Activated naive CD4-positive, alpha-beta T cell treated with anti-CD3 and anti-CD28 coated beads, Interleukin-2, amount 10 ng/mL, durations not matched to agents 7 days and 5 days (primary cell): Measurements from ENCODE around the gene C22orf39.
A peak's percentile ranks its signal among the peaks of the same experiment; 100 is the strongest.
"Not testable (repeated sequence)": the region's sequence is repeated elsewhere in the genome, so short reads cannot be mapped to it uniquely, and the experiment has no call there.

Source experiments
- CTCF ChIA-PET: fragments of 350-600 bp; sonication (Branson Sonifier 250); formaldehyde crosslinking; loops from one replicate; lab custom pipeline; 2021; ENCODE audit warnings: antibody characterized with exemption; lab: Charles Lee
- DNase-seq: peaks from one replicate; pipeline ENCODE4 v3.0.0-alpha.2; 2020
- H3K27ac Mint-ChIP-seq: one replicate; pipeline ENCODE4 v1.8.0; 2021; ENCODE audit warnings: mild to moderate bottlenecking, moderate library complexity, mixed read lengths
- H3K27me3 Mint-ChIP-seq: one replicate; pipeline ENCODE4 v1.8.0; 2021; ENCODE audit warnings: mild to moderate bottlenecking, mixed read lengths
- H3K36me3 Mint-ChIP-seq: one replicate; pipeline ENCODE4 v1.8.0; 2021; ENCODE audit warnings: mixed read lengths
- H3K4me1 Mint-ChIP-seq: one replicate; pipeline ENCODE4 v1.8.0; 2021; ENCODE audit warnings: mixed read lengths
- H3K4me3 Mint-ChIP-seq: one replicate; pipeline ENCODE4 v1.8.0; 2021; ENCODE audit warnings: mild to moderate bottlenecking, moderate library complexity, mixed read lengths
- H3K9me3 Mint-ChIP-seq: one replicate; pipeline ENCODE4 v1.8.0; 2021; ENCODE audit warnings: mixed read lengths

Gene C22orf39

DNA sequence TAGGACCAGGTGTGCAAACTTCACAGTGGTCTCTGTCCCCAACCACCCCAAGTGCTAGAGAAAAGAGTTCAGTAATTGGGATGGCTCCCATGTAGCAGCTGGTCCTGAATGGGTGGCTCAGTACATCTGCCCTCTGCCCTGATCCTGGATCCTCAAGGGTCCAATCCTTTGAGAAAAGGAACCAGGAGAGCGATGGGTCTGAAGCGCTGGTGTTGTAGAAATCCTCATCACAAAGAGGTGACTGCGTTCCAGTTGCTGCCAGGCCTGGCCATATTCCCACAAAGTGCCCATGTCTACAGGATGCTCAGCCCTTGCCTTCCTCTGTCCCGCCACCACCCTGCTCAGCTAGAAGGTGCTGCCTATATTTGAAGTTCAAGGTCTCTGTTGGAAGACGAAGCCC, 6.2 kb upstream of the C22orf39 start:
- no peak overlapping the region for H3K4me3 Mint-ChIP-seq
- DNase-seq = no peak
- no peak overlapping the region for H3K27ac Mint-ChIP-seq
- H3K4me1 Mint-ChIP-seq = peaks cover 11% of the 10 kb centered on the region
- H3K9me3 Mint-ChIP-seq = no peaks in the 10 kb centered on the region
- no peaks in the 10 kb centered on the region for H3K27me3 Mint-ChIP-seq
- H3K36me3 Mint-ChIP-seq = peaks cover 56% of the 10 kb centered on the region
- CTCF ChIA-PET = interaction anchor here (0.7 kb wide), 1 partner anchor 10 kb away, joined by 3 read pairs; no protein-coding TSS in a partner anchor

DNA sequence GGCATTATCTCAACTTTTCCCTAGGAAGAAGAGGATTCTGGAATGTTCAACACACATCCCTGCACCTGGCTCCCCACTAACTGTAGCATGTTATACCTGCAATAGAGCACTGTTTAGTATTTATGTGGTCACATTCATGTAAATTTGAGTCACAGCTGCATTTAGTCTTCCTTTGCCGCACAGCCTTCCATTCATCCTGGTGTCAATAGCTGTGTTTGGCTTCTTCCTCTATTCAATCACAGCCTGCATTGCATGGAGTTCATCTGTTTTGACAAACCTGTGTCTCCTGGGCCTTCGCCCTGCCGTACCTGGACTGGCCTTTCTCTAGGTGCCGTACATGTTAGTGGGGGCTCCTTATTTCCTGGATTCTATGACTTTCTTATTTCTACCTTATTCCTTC, 4.1 kb upstream of the C22orf39 start:
- no peaks in the 10 kb centered on the region for H3K9me3 Mint-ChIP-seq
- H3K4me3 Mint-ChIP-seq = no peak overlapping the region
- H3K4me1 Mint-ChIP-seq = peaks cover 24% of the 10 kb centered on the region
- CTCF ChIA-PET = interaction anchor here (1.4 kb wide), 1 partner anchor 18 kb away, joined by 4 read pairs; no protein-coding TSS in a partner anchor
- no peak overlapping the region for H3K27ac Mint-ChIP-seq
- no peak for DNase-seq
- H3K36me3 Mint-ChIP-seq = peaks cover 59% of the 10 kb centered on the region
- H3K27me3 Mint-ChIP-seq = no peaks in the 10 kb centered on the region

DNA sequence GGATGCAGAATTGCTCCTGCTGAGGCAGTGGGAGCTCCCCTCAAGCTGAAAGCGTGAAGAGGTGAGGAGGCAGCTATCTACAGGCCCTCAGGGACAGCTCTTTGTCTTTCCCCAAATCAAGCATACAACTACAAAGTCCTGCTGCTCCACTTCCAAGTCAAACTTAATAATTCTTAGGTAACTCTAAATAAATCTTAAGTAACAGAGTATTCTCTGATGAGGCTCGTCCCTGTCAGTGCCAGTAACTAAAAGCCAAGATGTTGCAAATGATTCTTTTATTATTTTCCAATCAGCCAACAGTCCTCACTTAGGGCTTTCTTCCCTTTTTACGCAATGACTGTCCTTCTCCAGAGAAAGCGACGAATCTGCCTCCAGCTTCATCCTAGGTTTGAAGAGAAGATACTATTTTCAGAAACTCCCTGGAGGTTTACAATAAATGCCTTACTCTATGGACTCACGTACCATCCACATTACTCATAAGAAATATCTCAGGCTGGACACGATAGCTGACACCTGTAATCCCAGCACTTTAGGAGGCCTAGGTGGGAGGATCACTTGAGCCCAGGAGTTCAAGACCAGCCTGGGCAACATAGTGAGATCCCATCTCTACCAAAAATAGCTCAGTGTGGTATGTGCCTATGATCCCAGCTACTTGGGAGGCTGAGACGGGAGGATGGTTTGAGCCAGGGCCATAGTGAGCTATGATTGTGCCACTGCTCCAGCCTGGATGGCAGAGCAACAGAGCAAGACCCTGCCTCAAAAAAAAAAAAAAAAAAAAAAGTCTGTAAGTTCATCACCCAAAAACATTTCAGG, 3.1 kb upstream of the C22orf39 start:
- CTCF ChIA-PET = interaction anchor here (1.4 kb wide), 1 partner anchor 19 kb away, joined by 4 read pairs; no protein-coding TSS in a partner anchor
- Mint-ChIP-seq H3K27me3 (no peaks in the 10 kb centered on the region), H3K9me3 (no peaks in the 10 kb centered on the region), H3K27ac (no peak overlapping the region), H3K4me1 (peaks cover 31% of the 10 kb centered on the region), H3K4me3 (no peak overlapping the region), H3K36me3 (peaks cover 54% of the 10 kb centered on the region)
- DNase-seq = no peak

DNA sequence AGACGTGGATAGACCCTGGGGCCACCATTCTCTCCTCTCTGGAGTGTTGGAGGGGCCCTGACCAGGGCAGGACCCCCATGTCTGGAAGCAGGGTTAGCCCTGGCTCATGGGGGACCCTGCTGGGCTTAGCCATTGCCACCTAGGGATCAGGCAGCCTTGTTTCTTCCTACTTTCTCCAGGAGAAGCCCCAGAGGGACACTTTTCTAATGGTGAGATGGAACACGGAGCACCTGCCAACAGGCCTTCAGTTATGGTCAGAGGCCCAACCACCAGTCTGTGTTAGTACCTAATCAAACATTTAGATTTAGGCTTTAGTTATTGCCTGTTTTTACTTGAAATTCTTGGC, 1.9 kb upstream of the C22orf39 start:
- no peak for DNase-seq
- peaks cover 41% of the 10 kb centered on the region for H3K4me1 Mint-ChIP-seq
- H3K27ac Mint-ChIP-seq = peak overlapping the region; percentile 60
- H3K4me3 Mint-ChIP-seq = no peak overlapping the region
- H3K27me3 Mint-ChIP-seq = no peaks in the 10 kb centered on the region
- no peaks in the 10 kb centered on the region for H3K9me3 Mint-ChIP-seq
- CTCF ChIA-PET = no interaction called here
- H3K36me3 Mint-ChIP-seq = peaks cover 51% of the 10 kb centered on the region

DNA sequence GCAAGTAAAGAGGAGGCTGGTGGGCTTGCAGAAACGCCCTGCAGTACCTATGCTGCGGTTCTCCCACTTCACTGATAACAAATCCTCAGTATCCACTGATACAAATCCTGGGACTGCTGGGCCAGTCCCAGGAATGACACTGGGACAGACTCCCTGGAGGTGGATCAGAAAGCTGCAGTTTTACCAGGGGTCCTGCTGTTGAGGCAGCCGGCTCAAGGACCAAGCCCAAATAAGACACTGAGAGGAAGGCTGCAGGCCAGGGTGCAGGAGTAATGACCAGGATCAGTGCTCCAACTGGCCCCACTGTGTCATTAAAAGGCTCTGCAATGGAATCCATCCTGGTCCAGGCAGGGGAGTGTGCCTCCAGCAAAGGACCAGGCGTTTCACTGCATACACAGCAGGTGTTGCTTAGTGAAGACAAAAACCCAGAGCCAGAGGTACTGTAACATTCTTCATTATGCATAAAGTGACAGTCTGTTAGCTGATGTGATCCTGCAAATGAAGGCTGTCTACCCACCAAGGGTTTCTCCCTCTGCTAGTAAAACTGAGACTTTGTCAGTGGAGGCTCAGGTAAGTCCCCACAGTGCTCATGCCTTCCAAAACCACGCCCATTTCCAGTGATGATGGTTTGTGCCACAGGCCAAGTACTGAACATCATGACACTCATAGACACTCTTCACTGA, 1.4 kb upstream of the C22orf39 start:
- H3K36me3 Mint-ChIP-seq = peaks cover 52% of the 10 kb centered on the region

DNA sequence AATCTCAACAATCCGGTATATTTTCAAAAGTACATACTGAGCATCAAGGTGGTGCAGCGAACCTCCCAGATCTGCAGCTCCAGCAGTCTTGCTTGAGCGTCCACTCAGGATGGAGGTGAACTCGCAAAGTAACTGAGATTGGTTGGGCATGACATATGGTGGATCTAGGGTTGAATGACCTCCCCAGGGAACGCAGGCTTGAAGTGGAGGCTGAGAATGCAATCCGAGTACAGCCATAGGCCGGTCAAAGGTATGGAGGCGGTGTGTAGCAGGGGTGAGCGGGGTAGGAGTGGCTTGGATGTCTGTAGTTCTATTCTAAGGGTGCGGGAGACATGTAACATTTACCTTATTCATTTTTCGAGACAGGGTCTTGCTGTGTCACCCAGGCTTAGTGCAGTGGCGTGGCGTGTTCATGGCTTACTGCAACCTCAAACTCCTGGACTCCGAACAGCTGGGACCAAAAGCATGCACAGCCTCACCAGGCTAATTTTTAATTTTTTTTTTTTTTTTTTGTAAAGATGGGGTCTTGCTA, 631 bp upstream of the C22orf39 start:
- Mint-ChIP-seq H3K4me3 (peak overlapping the region; percentile 91), H3K9me3 (no peaks in the 10 kb centered on the region), H3K27ac (peak overlapping the region; percentile 95), H3K36me3 (peaks cover 50% of the 10 kb centered on the region), H3K27me3 (no peaks in the 10 kb centered on the region), H3K4me1 (peaks cover 43% of the 10 kb centered on the region)
- CTCF ChIA-PET = interaction anchor here (1.3 kb wide), 1 partner anchor 30 kb away, joined by 4 read pairs; no protein-coding TSS in a partner anchor
- DNase-seq = peak; percentile 52

More for the DNA sequence above, 1.4 kb upstream of the C22orf39 start:
- CTCF ChIA-PET = no interaction called here
- Mint-ChIP-seq H3K9me3 (no peaks in the 10 kb centered on the region), H3K4me3 (peak overlapping the region; percentile 91), H3K27ac (peak overlapping the region; percentile 95), H3K4me1 (peaks cover 41% of the 10 kb centered on the region), H3K27me3 (no peaks in the 10 kb centered on the region)
- DNase-seq = peak; percentile 31

DNA sequence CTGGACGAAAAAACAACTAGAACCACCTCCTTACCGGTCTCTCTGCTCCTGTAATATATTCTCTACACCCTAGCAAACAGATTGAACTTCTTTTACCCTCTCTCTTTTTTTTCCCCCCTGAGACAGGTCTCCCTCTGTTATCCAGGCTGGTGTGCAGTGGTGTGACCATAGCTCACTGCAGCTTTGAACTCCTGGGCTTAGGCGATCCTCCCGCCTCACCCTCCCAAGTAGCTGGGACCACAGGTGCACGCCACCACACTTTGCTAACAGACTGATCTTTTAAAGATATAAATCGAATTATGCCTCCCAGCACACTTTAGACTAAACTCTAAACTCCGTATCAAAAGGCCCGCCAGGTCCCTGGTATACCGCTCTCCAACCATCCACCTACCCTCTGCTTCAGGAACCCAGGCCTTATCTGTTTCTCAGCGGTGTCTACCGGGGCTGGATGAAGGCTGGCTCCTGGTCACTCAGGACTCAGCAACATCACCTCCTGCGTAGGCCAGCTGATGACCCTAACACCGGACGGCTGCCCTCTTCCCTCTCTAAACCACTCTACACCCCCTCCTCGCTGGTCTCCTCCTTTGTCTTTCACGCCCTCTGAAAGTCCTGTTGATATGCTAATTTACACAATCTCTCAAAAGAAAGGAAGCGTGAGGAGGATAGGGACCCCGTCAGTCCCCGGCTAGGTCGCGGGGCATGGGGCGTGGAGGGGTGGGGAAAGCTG, 745 bp downstream of the C22orf39 start:
- Mint-ChIP-seq H3K36me3 (peaks cover 46% of the 10 kb centered on the region), H3K27ac (peak overlapping the region; percentile 95), H3K4me1 (peaks cover 49% of the 10 kb centered on the region), H3K9me3 (no peaks in the 10 kb centered on the region), H3K27me3 (no peaks in the 10 kb centered on the region), H3K4me3 (peak overlapping the region; percentile 91)
- no peak for DNase-seq
- CTCF ChIA-PET = interaction anchor here (1.3 to 1.4 kb wide), 2 partner anchors 13 to 31 kb away, joined by 3 to 4 read pairs; no protein-coding TSS in a partner anchor

DNA sequence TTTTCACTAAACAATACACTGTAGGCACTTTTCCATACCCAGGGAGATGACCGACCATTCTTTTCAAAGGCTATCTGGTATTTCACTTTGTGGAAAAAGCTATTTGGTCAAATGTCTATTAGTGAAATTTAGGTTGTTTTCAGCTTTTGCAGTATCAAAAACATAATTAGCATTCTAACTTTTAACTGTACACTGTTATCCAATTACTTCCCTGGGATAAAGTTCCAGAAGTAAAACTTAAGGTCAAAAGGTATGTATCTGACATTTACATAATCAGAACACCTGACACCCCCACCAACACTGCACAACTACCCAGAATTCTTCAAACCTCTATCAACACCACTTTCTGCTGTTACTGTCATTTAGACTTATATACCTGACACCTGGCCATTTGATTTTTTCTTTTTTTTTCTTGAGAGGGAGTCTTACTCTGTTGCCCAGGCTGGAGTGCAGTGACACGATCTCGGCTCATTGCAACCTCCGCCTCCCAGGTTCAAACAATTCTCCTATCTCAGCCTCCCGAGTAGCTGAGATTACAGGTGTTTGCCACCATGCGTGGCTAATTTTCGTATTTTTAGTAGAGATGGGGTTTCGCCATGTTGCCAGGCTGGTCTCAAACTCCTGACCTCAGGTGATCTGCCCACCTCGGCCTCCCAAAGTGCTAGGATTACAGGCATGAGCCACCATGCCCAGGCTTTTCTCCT, 2.1 kb downstream of the C22orf39 start:
- Mint-ChIP-seq H3K36me3 (peaks cover 44% of the 10 kb centered on the region), H3K27ac (peak overlapping the region; percentile 82), H3K4me1 (peaks cover 49% of the 10 kb centered on the region), H3K4me3 (peak overlapping the region; percentile 29)
- H3K27me3 Mint-ChIP-seq, DNase-seq, H3K9me3 Mint-ChIP-seq: not testable (repeated sequence)
- CTCF ChIA-PET = interaction anchor here (1.0 to 1.3 kb wide), 4 partner anchors 11 to 184 kb away, joined by 3 to 4 read pairs (median 4); no protein-coding TSS in a partner anchor

DNA sequence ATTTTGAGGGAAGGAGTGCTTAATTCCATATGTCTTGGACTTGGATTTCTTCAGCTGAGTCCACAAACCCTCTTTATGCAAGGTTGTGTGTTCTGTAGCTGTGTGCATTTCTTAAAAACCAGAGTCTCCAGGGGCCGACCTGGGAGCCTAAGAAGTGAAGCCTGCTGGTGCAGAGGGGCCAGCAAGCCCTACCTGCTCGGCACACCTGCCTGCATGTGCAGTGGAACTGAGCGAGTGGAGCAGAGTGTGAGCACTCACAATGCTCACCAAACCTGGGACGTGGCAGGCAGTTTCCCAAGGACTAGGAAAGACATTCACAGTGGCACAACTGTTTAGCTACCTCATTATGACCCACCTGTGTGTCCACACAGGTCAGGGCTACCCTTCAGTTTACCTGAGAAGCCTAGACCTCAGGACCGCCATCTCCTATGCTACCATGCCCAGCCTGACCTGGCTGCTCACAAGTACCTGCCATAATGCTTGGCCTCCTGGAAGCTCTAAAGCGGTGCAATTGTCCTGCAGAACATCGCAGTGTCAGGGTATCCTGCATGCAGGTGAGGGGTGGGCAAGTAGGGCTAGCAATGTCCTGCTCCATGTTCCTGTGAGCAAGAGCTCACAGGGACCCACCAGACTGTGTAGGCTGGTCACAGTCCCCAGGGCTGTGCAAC, 3.8 kb downstream of the C22orf39 start:
- H3K27ac Mint-ChIP-seq = no peak overlapping the region
- peaks cover 43% of the 10 kb centered on the region for H3K36me3 Mint-ChIP-seq
- no peaks in the 10 kb centered on the region for H3K9me3 Mint-ChIP-seq

DNA sequence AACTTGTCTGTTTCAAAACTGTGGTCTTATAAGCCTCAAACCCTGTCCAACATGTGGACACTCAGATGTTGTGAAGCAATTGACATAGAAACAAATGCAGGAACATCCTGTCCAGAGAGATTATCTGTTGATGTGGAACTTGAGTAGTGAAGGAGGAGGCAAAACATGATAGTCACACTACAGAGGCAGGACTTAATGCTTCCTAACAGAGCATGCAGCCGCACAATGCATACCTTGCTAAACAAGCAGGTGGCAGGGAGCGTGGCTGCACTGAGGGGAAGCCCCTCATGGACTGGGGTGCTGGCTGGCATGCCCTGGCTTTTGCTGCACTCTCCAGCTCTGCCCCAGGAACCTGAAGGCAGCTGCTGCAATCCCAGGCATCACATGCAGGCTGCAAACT, 5.3 kb downstream of the C22orf39 start:
- DNase-seq = no peak
- Mint-ChIP-seq H3K9me3 (no peaks in the 10 kb centered on the region), H3K27ac (no peak overlapping the region), H3K4me1 (peaks cover 30% of the 10 kb centered on the region), H3K4me3 (no peak overlapping the region), H3K36me3 (peaks cover 42% of the 10 kb centered on the region), H3K27me3 (no peaks in the 10 kb centered on the region)
- CTCF ChIA-PET = interaction anchor here (2.1 kb wide), 1 partner anchor 188 kb away, joined by 5 read pairs; no protein-coding TSS in a partner anchor

More for the DNA sequence above, 3.8 kb downstream of the C22orf39 start:
- no peak for DNase-seq
- no peak overlapping the region for H3K4me3 Mint-ChIP-seq
- CTCF ChIA-PET = interaction anchor here (0.9 to 2.1 kb wide), 3 partner anchors 10 to 186 kb away, joined by 3 to 5 read pairs (median 4); no protein-coding TSS in a partner anchor
- H3K4me1 Mint-ChIP-seq = peaks cover 38% of the 10 kb centered on the region
- no peaks in the 10 kb centered on the region for H3K27me3 Mint-ChIP-seq

DNA sequence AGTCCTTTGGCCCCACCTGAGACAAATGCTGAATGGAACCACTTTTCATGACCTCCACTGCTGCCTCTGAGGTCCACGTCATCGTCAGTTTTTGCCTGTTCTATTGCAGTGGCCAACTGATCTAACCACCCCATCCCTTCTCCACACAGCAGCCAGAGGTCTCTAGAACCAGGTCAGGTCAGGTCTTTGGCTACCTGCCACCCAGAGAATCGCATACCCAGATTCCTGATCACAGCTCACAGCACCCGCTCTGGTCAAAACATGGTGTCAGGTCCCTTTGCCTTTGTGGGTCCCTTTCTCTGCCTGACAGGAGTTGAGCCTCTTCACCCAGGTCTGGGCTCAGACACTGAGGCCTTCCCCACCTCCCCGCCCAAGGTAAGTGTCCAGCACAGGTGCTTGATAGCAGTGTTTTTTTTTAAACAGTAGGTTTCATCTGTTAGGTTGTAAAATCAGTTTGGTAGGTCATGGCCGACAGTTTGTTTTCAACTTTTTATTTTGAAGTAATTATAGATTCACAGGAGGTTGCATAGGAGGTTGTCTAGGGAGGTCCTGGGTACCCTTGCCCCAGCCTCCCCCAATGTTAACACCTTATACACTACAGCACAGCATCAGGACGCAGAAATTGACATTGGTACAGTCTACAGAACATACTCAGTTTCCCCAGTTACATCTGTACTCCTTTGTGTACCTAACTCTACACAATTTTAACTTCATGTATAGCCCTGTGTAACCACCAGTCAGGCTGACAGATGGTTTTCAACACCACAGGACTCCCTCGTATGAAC, 6.9 kb downstream of the C22orf39 start:
- Mint-ChIP-seq H3K27ac (peak overlapping the region; percentile 68), H3K4me3 (no peak overlapping the region), H3K9me3 (no peaks in the 10 kb centered on the region), H3K36me3 (peaks cover 41% of the 10 kb centered on the region), H3K4me1 (peaks cover 21% of the 10 kb centered on the region), H3K27me3 (no peaks in the 10 kb centered on the region)
- no peak for DNase-seq
- CTCF ChIA-PET = no interaction called here

DNA sequence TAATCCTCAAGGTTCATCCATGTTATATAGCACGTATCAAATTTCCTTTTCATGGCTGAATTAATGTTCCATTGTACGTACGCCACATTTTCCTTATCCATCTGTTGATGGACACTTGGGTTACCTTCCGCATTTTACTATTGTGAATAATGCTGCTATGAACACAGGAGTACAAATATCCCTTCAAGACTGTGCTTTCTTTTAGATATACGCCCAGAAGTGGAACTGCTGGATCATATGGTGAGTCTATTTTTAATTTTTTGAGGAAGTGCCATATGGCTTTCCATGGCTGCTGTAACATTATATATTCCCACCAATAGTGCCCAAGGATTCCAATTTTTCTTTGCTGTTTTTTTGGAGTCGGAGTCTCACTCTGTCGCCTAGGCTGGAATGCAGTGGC, 9.2 kb downstream of the C22orf39 start:
- Mint-ChIP-seq H3K27me3 (no peaks in the 10 kb centered on the region), H3K4me3 (no peak overlapping the region)
- CTCF ChIA-PET = no interaction called here

More for the DNA sequence above, 9.2 kb downstream of the C22orf39 start:
- H3K27ac Mint-ChIP-seq = no peak overlapping the region
- DNase-seq = no peak
- peaks cover 34% of the 10 kb centered on the region for H3K36me3 Mint-ChIP-seq
- H3K4me1 Mint-ChIP-seq = peaks cover 20% of the 10 kb centered on the region
- H3K9me3 Mint-ChIP-seq = no peaks in the 10 kb centered on the region
